Bronchial epithelial cell (primary cell): ENCODE results near the gene PCGF3. TPM values are rescaled to one million over a fixed set of nuclear protein-coding genes. Genes with fewer than 3 reads are reported as not detected.

Experiments used
- DNase-seq: peaks from one replicate; pipeline ENCODE4 v3.0.0-alpha.2; 2010; ENCODE audit warnings: low read depth
- FAIRE-seq: peaks from 2 replicates; lab custom pipeline; 2011; peaks lifted over from hg19 to GRCh38; lab: Jason Lieb, UNC
- H3K27me3 ChIP-seq: 2 replicates; pipeline ENCODE4 v1.5.1; 2011; ENCODE audit warnings: low read length; ENCODE audit not compliant: control insufficient read depth, insufficient read depth
- H3K36me3 ChIP-seq: 2 replicates; pipeline ENCODE4 v1.5.1; 2011; ENCODE audit warnings: low read length; ENCODE audit not compliant: control insufficient read depth, insufficient read depth
- H3K4me3 ChIP-seq: 2 replicates; pipeline ENCODE4 v1.5.1; 2011; ENCODE audit warnings: mild to moderate bottlenecking, low read depth, low read length, control low read depth
- total RNA-seq: library from RNA; depleted of rRNA; stranded (reverse); fragments of >200 nt; gene quantifications from 2 replicates; pipeline ENCODE4 v1.2.1, GENCODE V29; 2014
- TF ChIP-seq, protein P1 (sequence below): IDR thresholded peaks from 2 replicates; pipeline ENCODE4 v1.5.1; 2011; ENCODE audit warnings: mild to moderate bottlenecking, moderate library complexity, low read length, control low read depth, inconsistent platforms; ENCODE audit not compliant: insufficient read depth, severe bottlenecking

The PCGF3 gene
- total RNA-seq, 1 donor from 2014 or later, result 30.5 TPM

DNA sequence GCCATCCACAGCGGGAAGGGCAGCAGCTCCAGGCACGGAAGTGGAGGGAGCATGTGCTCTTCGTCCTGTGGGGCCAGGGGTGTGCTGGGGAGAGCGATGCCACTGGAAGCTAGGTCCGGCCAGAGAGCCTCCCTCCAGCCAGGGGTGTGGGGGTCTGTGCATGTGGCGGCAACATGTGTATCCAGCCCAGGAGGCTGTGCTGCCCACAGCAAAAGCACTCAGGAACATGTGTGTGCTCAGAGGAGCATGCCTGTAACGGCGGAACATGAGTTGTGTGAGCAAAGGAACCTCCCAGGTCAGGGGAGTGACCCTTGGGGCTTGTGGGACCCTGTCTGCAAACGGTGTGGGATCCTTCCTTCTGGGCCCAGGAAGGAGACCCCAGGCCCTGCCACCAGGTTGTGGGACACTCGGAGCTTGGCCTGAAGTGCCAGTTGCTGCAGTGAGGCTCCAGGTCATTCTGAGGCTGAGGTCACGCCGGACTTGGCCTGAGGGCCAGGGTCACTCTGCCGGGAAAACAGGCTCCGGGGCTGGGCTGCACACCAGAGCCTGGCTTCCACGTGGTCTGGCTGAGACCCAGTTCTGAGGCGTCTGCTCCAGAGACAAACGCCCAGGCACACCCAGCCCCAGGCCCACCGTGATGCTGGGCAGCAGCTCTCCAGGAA, 83.1 kb downstream of the PCGF3 start:
- H3K27me3 ChIP-seq, result peaks cover 8% of the 10 kb centered on the region
- no peak for FAIRE-seq
- H3K4me3 ChIP-seq, result no peak overlapping the region

DNA sequence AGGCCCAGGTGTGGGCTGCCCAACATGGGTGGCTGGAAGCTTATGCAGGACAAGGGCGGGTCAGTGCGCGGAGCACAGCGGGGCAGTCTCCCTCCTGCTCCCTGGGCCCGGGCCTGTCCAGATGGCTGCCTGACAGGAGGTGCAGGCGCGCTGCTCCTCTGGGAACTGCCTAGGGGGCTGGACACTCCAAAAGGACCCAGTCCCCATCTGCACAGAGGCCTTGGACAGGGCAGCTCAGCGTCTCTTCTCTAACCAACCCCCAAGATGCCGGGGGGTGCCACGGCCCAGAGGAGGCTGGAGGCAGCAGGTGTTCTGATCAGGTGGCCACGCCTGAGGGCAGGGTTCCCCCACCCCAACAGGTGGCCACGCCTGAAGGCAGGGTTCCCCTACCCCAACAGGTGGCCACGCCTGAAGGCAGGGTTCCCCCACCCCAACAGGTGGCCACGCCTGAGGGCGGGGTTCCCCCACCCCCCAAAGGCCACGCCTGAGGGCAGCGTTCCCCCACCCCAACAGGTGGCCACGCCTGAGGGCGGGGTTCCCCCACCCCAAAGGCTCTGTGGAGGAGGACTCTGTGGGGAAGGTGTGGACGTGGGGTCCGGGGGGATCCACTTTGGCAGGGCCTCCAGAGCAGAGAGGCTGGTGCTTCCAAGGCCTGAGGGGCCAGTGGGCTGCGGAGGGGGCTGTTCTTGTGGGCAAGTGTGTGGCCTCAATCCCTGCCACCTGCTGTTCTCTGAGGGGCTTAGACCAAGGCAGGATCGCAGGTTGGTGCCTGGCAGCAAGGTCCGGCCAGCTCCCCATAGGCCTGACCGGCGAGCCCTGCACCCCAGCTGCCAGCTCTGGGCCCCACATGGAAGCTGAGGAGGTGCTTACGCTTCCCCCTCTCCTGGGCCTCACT, 84.2 kb downstream of the PCGF3 start:
- Histone ChIP-seq H3K36me3 (no peaks in the 10 kb centered on the region), H3K27me3 (peaks cover 19% of the 10 kb centered on the region), H3K4me3 (no peak overlapping the region)
- DNase-seq (no peak), FAIRE-seq (no peak)
- TF ChIP-seq, protein P1, sequence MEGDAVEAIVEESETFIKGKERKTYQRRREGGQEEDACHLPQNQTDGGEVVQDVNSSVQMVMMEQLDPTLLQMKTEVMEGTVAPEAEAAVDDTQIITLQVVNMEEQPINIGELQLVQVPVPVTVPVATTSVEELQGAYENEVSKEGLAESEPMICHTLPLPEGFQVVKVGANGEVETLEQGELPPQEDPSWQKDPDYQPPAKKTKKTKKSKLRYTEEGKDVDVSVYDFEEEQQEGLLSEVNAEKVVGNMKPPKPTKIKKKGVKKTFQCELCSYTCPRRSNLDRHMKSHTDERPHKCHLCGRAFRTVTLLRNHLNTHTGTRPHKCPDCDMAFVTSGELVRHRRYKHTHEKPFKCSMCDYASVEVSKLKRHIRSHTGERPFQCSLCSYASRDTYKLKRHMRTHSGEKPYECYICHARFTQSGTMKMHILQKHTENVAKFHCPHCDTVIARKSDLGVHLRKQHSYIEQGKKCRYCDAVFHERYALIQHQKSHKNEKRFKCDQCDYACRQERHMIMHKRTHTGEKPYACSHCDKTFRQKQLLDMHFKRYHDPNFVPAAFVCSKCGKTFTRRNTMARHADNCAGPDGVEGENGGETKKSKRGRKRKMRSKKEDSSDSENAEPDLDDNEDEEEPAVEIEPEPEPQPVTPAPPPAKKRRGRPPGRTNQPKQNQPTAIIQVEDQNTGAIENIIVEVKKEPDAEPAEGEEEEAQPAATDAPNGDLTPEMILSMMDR, result no peak

More for the DNA sequence above, 83.1 kb downstream of the PCGF3 start:
- H3K36me3 ChIP-seq, result no peaks in the 10 kb centered on the region
- no peak for DNase-seq
- TF ChIP-seq, protein P1, result no peak

- DNase-seq (no peak), FAIRE-seq (no peak)
- Histone ChIP-seq H3K36me3 (no peaks in the 10 kb centered on the region), H3K27me3 (peaks cover 24% of the 10 kb centered on the region), H3K4me3 (no peak overlapping the region)
- TF ChIP-seq, protein P1, result no peak
Observed at GRCh38 chr4:790466-790820, 84.8 kb downstream of the PCGF3 start.

DNA sequence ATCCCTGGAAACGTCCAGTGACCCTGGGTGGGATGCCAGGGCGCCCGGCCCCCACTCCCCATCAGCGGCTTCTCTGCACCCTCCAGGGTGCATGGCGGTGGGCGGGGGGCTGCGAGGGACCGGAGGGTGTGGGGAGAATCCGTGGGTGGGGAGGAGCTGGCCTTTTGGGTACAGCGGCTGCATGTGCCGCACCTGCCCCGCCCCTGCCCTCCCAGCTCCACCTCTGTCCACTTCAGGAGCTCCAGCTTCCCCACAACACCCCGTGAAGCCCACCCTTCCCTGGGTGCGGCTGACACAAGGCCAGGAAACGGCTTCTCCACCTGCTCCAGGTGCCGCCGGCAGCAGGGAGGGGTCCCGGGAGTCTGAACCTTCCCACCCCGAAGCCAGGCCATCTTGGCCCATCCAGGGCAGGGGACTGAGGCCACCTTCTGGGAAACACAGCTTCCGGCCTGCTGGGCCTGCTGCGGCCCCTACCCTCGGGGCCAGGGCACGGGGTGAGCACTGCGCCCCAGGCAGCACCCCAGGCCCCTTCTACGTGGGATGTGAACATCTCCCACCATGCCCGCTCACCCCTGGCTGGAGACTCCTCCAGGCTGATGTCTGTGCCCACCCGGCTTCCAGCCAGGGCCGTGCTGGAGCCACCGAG, 85.7 kb downstream of the PCGF3 start:
- TF ChIP-seq, protein P1, result no peak
- peaks cover 31% of the 10 kb centered on the region for H3K27me3 ChIP-seq
- H3K36me3 ChIP-seq, result no peaks in the 10 kb centered on the region
- DNase-seq (no peak), FAIRE-seq (no peak)
- no peak overlapping the region for H3K4me3 ChIP-seq

- peaks cover 29% of the 10 kb centered on the region for H3K27me3 ChIP-seq
- no peak for FAIRE-seq
- TF ChIP-seq, protein P1, result peak; percentile 32
- H3K4me3 ChIP-seq, result peak overlapping the region; percentile 4
- no peaks in the 10 kb centered on the region for H3K36me3 ChIP-seq
- DNase-seq, result no peak
Observed at GRCh38 chr4:791898-792625, 86.4 kb downstream of the PCGF3 start.
